Gastrocnemius medialis (tissue), 4 donors: ENCODE data around the gene CNIH3.

Source experiments
- POLR2A ChIP-seq, 2 donors: fragments of 450-650 bp; IDR thresholded peaks; one replicate each; pipeline ENCODE4 v1.6.1; 2017; ENCODE audit warnings: antibody characterized with exemption in 2 of 2, mild to moderate bottlenecking in 2 of 2, moderate library complexity in 2 of 2
- TF ChIP-seq, protein P1 (sequence below), 5 experiments: fragments of 450-650 bp in 3 of 5; fragments of 200-600 bp in 2 of 5; sonication (generic) in 2 of 5; IDR thresholded peaks in 4 of 5; conservative IDR thresholded peaks in 1 of 5; 1 replicate in 4 of 5; 2 replicates in 1 of 5; pipeline ENCODE4 v1.5.1; 2016 to 2019; ENCODE audit warnings: antibody characterized with exemption in 5 of 5, mild to moderate bottlenecking in 3 of 5, moderate library complexity in 3 of 5

DNA sequence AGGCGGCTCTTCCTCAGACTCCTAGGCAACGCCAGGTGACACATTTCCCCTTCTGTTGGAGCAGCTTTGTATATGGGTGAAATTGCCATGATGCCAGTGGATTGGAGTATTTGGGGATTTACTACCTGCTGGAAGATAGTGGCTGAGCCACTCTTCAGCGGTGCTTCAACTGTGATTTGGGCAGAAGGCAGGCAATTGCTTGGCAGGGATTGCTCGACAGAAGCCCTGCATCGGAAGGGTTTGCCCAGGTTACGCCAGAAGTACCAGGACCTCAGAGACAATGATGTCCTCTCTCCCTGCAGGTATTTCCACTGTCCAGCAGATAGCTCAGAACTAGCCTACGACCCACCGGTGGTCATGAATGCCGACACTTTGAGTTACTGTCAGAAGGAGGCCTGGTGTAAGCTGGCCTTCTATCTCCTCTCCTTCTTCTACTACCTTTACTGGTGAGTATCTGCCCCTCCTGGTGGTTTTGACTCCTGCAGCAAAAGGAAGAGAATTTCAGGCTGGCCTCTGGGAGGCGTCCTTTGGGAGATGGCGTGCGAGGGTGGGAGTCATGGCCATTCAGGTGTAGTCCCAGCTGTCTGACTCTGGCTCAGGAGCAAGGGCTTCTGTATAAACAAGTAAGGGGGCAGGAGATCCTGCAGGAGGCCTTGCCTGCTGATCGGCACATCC lies 118.3 kb downstream of the CNIH3 start:
- TF ChIP-seq, protein P1, sequence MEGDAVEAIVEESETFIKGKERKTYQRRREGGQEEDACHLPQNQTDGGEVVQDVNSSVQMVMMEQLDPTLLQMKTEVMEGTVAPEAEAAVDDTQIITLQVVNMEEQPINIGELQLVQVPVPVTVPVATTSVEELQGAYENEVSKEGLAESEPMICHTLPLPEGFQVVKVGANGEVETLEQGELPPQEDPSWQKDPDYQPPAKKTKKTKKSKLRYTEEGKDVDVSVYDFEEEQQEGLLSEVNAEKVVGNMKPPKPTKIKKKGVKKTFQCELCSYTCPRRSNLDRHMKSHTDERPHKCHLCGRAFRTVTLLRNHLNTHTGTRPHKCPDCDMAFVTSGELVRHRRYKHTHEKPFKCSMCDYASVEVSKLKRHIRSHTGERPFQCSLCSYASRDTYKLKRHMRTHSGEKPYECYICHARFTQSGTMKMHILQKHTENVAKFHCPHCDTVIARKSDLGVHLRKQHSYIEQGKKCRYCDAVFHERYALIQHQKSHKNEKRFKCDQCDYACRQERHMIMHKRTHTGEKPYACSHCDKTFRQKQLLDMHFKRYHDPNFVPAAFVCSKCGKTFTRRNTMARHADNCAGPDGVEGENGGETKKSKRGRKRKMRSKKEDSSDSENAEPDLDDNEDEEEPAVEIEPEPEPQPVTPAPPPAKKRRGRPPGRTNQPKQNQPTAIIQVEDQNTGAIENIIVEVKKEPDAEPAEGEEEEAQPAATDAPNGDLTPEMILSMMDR (IDR thresholded peaks at IDR 0.05 in 4 of 5, conservative IDR thresholded peaks at IDR 0.05 in 1 of 5), result no peak
- TF ChIP-seq POLR2A (IDR thresholded peaks at IDR 0.05), result no peak
